GM18498 (cell line): ENCODE measurements around the gene MGAT5B.
"Not testable (repeated sequence)": the region's sequence is repeated elsewhere in the genome, so short reads cannot be mapped to it uniquely, and the experiment has no call there.

ENCODE experiments used
- ATAC-seq: cut with Tn5 transposase; IDR thresholded peaks from one replicate; pipeline ENCODE4 v1.9.1; 2021; ENCODE audit warnings: mild to moderate bottlenecking, moderate library complexity; ENCODE audit not compliant: unreplicated experiment

The MGAT5B gene

DNA sequence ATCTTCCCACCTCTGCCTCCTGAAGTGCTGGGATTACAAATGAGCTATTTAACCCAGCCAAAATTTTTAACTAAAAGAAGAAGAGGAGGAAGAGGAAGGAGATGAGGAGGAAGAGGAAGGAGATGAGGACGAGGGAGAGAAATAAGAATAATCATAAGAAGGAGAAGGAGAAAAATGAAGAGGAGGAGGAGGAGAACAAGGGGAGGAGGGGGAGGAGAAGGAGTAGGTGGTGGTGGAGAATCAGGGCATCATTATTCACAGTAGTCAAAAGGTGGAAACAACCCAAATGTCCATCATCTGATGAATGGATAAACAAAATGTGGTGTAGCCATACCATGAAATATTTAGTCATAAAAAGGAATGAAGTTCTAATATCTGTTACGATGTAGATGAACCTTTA lies 21.2 kb upstream of the MGAT5B start:
- no peak for ATAC-seq

DNA sequence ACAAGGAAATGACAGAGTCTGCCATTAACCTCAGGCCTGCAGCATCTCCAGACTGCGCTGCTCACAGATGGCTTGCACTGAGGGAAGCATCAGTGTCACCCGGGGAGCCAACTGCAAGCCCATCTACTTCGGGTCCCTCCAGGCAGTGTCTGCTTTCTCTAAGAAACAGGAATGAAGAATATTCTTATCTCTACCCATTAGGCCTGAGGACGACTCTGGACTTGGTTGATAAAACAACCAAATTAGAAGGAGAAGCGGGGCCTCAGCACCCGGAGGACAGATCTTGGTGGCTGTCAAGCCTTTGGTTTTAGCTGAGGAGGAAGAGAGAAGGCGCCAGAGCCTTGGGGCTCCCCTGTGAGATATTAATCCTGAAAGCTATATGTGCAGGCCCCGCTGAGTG lies 19.5 kb upstream of the MGAT5B start:
- ATAC-seq = no peak

DNA sequence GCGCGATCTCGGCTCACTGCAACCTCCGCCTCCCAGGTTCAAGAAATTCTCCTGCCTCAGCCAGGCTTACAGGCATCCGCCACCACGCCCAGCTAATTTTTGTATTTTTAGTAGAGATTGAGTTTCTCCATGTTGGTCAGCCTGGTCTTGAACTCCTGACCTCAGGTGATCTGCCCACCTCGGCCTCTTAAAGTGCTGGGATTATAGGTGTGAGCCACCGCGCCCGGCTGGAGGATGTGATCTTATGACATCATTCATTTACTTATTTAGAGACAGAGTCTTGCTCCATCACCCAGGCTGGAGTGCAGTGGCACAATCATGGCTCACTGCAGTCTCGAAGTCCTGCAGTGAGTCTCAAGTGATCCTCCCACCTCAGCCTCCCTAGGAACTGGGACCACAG lies 19.0 kb upstream of the MGAT5B start:
- not testable (repeated sequence) for ATAC-seq

DNA sequence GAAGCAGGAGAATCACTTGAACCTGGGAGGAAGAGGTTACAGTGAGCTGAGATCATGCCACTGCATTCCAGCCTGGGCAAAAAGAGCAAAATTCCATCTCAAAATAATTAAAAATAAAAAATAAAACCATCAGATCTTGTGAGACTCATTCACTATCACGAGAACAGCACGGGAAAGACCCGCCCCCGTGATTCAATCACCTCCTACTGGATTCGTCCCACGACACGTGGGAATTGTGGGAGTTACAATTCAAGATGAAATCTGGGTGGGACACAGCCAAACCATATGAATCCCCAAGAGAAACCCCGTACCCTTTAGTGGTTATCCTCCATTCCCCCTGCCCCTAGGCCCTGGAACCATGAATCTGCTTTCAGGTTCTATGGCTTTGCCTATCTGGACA lies 15.4 kb upstream of the MGAT5B start:
- no peak for ATAC-seq

DNA sequence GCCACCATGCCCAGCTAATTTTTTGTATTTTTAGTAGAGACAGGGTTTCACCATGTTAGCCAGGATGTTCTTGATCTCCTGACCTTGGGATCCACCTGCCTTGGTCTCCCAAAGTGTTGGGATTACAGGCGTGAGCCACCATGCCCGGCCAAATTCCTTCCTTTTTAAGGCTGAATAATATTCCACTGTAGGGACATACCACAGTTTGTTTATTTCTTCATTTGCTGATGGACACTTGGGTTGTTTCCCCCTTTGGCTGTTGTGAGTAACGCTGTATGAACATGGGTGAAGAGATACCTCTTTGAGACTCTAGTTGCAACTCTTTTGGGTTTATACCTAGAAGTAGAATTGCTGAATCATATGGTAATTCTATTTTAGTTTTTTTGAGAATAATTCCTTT lies 13.1 kb upstream of the MGAT5B start:
- no peak for ATAC-seq

DNA sequence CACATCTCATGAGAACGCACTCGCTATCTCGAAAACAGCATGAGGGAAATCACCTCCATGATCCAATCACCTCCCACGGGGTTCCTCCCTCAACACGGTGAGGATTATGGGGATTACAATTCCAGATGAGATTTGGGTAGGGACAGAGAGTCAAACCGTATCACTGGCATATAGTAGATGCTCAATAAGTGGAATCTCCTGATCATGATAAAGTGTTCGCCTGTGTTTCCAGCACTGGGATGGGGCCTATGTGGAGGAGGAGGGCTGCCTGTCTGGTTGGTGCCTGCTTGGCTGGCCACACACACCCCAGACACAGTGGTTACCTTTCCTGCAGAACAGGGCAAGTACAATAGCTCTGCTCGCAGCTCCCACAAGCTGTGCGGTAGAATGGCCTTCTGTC lies 6.1 kb upstream of the MGAT5B start:
- no peak for ATAC-seq

DNA sequence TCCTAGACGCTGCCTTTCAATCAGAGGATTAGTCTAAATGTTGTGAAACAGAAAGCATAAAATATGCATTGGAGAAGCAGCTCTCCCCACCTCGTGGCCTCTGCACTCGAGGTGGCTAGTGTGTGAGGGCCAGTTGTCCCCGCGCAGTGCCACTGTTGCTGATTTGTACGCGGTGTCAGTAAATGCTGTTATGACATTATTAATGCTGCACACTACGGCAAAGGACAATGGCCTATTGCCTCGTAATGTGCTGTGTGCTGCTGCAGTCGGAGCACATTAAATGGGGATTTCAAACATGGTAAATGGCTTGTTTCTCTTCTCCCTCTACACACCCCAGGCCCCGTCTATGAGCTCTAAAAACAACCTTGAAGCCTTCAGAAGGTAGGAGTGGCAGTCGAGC lies 5.7 kb upstream of the MGAT5B start:
- ATAC-seq = no peak

DNA sequence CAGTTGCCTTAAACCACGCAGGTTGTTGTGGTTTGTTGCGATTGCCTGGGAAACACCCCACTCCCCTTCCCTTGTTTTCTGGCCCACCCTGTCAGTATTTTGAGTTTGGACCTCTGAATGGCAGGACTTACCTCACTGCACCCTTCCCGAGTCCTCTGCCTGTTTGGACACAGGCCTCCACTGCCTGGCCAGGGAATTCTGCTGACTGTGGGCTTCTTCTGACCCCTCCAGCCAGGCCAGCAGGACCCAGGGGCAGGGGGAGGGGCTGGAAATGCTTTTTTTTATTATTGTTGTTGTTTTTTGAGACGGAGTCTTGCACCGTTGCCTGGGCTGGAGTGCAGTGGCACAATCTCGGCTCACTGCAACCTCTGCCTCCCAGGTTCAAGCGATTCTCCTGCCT lies 4.2 kb upstream of the MGAT5B start:
- ATAC-seq = no peak

DNA sequence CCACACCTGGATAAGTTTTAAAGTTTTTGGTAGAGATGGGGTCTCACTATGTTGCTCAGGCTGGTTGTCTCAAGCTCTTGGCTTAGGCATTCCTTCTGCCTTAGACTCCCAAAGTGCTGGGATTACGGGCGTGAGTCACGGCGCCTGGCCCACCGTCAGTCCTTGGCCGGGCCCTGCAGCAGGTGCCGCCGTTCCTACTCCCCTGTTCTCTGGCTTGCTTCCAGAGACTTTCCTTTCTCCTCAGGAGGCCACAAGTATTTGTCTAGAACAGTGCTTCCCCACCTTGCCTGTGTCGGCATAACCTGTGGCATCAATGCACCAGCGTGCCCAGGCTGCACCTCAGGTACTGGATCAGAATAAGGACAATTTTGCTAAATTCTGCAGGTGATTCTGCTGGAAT lies 3.0 kb upstream of the MGAT5B start:
- ATAC-seq = no peak

DNA sequence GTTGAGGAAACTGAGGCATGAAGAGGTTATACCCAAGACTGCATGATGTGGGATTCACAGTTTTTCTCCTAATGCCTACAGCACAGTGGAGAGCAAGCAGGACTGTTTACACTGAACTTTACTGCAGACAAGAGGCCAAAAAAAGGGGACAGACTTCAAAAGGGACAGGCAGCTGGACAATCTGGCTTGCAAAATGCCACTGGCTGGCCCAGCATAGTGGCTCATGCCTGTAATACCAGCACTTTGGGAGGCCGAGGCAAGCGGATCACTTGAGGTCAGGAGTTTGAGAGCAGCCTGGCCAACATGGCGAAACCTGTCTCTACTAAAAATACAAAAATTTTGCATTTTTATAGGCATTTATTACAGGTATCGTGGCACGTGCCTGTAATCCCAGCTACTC lies 2.0 kb upstream of the MGAT5B start:
- ATAC-seq = no peak

DNA sequence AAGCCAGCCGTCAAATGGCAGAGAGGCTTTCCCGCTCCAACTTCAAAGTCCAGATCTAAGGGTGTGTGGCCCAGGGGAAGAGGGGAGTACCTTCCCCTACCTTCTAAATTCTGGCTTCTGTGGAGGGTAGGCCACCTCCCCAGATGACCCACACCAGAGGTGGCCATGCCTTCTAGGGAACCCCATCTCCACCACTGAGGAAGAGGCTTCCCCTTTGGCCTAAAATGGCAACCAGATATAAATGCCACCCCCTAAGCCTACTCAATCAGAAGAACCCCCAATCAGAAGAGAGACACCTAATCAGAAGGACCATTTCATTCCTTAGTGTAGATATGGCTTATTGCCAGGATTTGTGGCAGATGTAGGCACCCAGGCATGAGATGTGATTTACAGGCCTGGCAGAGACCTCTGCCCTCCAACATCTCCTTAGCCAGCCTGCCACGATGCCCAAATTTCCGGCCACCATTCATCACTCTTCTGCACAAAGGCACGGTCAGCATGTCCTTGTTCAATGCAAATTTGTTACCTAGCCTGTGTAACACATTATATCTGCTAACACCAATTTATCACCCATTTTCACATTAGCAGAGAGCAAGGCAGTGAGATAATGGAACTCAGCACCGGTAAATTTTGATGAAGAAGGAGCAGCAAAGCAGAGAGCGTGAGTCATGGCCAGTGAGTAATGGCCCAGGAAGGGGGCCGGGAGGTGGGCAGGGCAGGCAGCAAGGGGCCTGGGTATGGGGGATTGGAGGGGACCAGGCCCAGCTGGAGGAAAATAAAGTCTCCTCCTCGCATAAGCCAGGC lies 1.2 kb upstream of the MGAT5B start:
- no peak for ATAC-seq

DNA sequence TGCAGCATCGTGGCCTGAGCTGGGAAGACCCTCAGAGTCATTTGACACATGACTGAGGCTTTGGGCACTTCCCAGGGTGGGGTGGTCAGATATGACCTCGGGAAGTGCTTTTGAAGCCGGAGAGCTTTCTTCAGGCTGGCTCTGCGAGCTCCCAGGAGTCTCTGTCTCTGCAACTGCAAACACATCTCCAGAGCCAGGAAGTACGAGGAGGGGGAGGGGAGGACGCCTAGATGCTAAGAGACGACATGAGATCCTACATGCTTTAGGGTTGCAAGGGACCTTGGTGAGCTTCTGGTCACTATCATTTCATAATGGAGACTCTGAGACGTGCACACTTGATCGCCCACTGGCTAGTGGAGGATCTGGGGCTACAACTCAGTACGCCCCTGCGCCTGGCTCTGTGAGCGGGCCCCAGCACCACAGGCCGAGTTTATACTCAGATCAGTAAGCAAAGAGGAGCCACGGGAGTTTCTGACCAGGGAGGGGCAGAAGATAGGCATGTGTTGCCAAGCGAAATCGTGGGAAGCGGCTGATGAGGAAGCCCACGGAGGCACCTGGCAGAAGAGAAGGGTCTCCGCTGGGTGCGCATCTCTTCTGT lies 527 bp upstream of the MGAT5B start:
- no peak for ATAC-seq

DNA sequence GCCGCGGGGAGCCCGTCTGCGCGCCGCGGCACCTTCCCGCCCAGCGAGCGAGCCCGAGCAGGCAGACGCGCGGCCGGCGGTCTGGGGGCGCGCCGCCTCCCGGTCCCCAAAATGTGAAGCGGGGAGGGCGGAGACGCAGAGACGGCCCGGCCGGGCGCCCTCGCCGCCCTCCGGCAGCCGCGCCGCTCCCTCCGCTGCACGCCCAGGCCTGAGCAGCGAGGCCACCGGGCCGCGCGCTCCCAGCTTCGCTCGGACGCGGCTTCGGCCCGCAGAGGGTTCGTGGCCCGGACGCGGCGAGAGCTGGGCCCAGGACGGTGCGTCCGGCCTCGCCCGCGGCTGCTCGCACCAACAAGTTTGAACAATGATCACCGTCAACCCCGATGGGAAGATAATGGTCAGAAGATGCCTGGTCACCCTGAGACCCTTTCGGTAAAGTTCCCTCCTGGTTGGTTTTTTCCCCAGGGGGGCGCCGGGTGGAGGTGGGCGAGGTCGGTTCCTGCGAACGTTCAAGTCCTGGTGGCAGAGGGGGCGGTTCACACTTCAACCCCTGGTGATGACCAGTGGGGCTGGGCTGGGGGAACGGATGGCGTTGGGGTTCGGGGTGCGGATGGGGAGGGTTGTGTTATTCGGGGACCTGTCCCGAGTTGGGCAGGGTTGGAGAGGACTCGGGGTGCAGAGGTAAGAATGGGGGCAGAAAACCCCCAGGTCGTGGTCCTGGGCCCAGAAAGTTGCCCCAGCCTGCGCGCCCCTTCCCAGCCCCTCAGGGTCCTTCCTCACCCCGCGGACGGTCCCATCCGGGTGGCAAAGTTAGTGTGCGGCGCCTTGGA lies 678 bp downstream of the MGAT5B start:
- ATAC-seq = no peak

DNA sequence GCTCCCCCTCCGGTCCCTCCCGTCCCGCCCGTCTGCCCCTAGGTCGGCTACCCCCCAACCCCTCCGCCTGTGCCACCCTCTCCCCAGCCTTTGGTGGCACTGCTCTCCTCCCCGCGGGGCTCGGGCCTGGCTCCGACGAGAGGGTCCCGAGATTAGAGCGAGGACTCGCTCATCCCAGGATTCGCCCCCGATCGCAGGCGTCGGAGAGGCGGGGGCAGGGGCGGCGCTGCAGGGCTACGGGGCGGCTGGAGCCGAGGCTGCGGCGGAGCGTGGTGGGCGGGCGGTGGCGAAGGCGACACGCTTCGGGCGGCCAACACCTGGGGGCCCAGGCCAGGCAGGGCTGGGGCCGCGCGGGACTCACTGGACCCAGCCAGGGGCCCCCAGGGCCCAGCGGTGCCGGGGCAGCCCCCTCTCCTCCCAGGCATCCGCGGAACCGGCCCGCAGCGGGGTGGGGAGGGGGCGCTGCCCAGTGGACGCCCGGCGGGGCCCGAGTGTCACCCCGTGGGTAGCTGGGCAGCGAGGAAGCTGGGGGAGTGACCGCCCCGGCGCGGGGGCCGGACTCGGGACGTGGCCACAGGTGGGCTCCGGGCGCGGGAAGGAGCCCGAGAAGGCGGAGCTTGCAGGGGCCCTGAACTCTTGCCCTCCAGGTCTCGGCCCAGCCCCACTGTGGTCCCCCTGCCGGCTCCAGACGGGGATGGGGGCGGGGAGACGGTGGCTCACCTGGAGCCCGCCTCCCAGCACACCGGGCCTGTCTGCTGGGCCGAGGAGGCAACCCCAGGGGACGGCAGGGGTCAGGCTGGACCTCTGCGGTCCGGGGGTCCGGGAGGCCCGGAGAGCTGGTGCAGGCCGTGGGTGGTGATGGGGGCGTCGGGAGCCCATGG lies 1.5 kb downstream of the MGAT5B start:
- no peak for ATAC-seq

DNA sequence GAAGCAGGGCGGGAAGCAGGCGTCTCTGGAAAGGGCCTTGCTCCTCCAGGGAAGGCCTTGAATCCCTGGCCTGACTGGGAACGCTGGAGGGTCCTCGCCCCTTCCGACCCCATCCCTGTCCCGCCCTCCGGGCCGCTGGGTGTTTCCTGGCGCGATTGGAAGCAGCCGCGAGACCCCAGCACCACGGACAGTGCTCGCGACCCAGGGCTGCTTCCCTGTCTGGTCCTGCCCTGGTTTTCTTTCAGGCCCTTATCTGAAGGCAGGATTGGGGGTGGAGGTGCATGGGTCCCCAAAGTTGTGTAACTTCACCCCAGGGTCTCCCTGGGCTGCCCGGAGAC lies 2.1 kb downstream of the MGAT5B start:
- no peak for ATAC-seq

DNA sequence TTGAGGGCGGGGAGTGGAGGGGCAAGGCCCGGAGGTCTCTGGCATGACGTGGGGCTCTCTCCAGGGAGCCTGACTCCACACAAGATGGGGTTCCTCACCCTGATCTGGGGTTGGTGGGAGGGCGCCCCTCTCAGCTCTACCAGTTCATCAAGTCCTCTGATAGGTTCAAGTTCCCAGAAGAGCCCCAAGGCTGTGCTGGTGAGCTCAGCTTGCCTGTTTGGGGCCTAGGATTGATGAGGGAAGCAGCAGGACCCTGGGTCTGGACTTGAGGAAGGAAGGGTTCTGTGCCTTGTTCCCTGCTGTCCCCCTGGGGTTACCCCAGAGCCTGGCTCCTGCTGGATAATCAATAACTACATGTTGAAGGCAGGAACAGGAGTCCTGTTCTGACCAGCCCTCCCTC lies 3.5 kb downstream of the MGAT5B start:
- ATAC-seq = no peak

DNA sequence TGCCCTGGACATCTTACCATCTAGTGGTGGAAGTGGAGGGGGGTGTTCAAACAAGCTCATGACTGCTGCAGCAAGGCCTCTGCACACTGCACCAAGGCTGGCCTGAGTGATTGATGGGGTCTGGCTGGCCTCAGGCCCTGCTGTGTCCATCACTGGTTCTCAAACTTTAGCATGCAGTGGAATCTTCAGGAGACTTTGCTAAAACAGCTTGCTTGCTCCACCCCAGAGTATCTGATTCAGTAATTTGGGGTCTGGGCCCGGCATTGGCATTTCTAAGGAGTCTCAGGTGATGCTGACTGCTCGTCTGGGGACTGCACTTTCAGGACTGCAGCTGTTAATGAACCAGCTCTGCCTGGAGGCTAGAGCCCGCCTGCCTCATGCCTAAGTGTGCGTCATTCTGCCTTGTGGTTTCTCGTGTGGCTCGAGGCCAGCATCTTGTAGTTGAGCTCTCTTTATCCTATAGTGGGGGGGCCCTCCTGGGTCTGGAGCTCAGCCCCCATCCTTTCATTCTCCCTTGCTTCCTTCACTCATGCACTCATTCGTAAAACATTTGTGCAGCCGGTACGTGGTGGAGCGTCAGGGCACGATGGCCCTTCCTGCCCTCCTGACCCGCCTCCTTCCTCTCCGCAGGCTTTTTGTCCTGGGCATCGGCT lies 4.1 kb downstream of the MGAT5B start:
- no peak for ATAC-seq

DNA sequence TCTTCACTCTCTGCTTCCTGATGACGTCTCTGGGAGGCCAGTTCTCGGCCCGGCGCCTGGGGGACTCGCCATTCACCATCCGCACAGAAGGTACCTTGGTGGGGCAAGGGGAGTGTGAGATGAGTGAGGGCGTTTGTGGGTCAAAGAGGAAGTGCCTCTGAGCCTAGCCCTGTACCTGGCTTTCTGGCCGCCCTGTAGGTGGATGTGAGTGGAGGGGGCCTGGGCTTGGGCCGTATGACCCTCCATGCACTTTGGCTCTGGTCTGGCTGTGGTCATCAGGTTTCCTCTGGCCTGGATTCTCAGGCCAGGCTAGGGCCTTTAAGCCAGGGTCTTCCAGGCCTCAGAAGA lies 4.6 kb downstream of the MGAT5B start:
- no peak for ATAC-seq

DNA sequence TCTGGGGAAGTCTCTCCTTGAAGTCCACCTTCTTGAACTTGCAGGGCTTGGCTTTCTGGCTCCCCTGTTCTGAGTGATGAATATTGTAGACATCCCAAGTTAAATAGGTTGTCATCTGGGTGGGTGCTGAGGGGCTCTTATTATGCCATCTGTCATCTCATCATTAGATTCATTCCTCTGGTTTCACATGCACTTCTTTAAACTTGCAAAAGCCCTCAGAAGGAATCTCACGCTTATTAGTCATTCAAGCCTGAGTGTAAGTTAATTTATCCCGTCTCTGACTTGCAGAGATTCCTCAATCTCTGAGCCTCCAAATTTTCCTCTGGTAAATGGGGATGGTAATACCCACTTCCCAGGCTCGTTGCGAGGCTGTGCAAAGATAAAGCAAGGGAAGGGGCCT lies 5.7 kb downstream of the MGAT5B start:
- no peak for ATAC-seq

DNA sequence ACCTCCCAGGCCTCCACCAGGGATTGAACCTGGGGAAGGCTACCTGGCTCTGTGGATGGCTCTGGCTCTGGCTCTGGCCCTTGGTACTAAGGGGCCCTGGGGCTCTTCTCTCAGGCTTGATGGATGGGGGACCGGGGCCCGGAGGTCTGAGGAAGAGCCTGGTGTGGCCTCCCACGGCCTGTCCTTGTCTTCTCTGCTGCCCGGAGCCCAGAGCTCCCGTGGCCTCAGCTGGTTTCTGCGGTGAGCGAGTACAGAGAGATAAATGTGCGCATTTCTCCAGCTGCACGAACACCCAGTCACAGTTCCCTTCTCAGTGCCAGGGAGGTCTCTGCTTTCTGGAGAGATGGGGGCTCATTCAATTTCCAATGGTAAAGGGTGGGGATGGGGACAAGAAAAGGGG lies 9.2 kb downstream of the MGAT5B start:
- no peak for ATAC-seq

DNA sequence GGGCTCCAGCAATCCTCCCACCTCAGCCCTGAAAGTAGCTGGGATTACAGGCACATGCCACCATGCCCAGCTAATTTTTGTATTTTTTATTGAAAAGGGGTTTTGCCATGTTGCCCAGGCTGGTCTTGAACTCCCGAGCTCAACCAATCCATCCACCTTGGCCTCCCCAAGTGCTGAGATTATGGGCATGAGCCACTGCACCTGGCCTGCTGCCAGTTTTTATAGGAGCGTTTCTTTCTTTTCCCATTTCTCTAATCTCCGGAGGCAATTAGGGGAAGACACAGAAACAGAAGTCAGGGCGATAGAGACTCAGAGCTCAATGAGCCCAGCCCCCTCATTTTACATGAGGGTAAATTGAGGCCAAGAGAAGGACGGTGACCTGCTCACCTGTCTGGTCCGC lies 10.4 kb downstream of the MGAT5B start:
- ATAC-seq = no peak
